Measurements from ENCODE around the gene SLC12A4. TPM values are rescaled to one million over a fixed set of nuclear protein-coding genes. Genes with fewer than 3 reads are reported as not detected.

The SLC12A4 gene
- polyA plus RNA-seq, 1 donor (not counting 4 experiments of a cell fraction or from before 2014, with no cell fraction given): 59.3 TPM

DNA sequence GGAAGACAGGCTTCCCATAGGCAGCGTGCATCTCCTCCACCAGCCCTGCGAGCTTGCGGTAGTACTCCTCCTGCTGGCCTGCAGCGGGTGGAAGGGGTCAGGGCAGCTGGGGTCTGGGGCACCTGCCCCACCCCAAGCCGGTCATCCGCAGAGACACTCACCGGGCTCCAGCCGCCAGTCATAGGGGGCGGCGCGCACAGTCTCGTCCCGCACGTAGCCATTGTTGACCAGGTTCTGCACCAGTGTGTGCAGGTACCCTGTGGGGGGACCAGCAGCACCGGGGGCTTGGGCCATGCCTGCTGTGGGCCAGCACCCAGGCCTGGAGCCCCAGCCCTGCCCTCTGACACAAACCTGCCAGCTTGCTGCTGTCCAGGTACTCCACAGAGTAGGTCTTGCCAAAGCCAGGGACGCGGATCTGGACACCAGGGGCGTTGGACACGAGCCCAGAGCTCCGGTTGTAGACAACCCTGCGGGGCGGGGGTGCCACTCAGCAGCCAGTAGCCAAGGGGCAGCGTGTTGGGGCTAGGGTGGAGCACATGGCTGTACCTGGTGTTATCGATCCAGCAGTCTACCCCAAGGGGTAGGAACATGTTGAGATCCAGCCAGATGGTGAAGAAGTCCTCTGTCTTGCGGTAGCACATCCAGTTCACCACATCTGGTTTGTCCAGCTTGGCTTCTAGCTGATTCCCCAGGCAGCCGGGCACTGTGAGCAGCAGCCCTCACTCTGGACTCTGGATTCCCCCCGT lies 25.8 kb downstream of the SLC12A4 start:
- DNase-seq (ENCODE audit: low read depth, low spot score): no peak
- Histone ChIP-seq H3K4me2 (ENCODE audit: control insufficient read depth, extremely low read depth, insufficient read depth, low read depth, low read length) (no peak overlapping the region), H3K79me2 (ENCODE audit: control insufficient read depth, insufficient read depth, low read length) (peaks cover 5% of the 10 kb centered on the region), H3K27ac (ENCODE audit: control insufficient read depth, insufficient read depth, low read length) (no peak overlapping the region), H4K20me1 (ENCODE audit: control insufficient read depth, extremely low read depth, insufficient read depth, low read length) (peaks cover 3% of the 10 kb centered on the region), H3K4me3 (ENCODE audit: control insufficient read depth in 2 of 3, extremely low read depth in 1 of 3, insufficient read depth in 2 of 3, low read depth in 1 of 3, low read length in 3 of 3) (no peak overlapping the region), H3K27me3 (ENCODE audit: control insufficient read depth, extremely low read depth, insufficient read depth, low read length) (no peaks in the 10 kb centered on the region), H3K9me1 (ENCODE audit: control insufficient read depth, extremely low read depth, insufficient read depth, low read length) (peaks cover 3% of the 10 kb centered on the region), H2AFZ (ENCODE audit: control insufficient read depth, low read length) (no peak overlapping the region), H3K4me1 (ENCODE audit: control insufficient read depth, extremely low read depth, insufficient read depth, low read length) (no peaks in the 10 kb centered on the region), H3K36me3 (ENCODE audit: control insufficient read depth in 2 of 2, extremely low read depth in 1 of 2, insufficient read depth in 2 of 2, low read length in 2 of 2) (peaks cover 54 to 58% of the 10 kb centered on the region in 2 experiments), H3K9ac (ENCODE audit: control insufficient read depth, extremely low read depth, insufficient read depth, low read length) (no peak overlapping the region), H3K9me3 (ENCODE audit: control insufficient read depth, low read depth, low read length) (no peaks in the 10 kb centered on the region)
- dilution Hi-C loops (cut with MboI; ENCODE audit: extremely low pct_ligation_motif_present, low sequenced_read_pairs): no loop called here
- TF ChIP-seq, protein P1, sequence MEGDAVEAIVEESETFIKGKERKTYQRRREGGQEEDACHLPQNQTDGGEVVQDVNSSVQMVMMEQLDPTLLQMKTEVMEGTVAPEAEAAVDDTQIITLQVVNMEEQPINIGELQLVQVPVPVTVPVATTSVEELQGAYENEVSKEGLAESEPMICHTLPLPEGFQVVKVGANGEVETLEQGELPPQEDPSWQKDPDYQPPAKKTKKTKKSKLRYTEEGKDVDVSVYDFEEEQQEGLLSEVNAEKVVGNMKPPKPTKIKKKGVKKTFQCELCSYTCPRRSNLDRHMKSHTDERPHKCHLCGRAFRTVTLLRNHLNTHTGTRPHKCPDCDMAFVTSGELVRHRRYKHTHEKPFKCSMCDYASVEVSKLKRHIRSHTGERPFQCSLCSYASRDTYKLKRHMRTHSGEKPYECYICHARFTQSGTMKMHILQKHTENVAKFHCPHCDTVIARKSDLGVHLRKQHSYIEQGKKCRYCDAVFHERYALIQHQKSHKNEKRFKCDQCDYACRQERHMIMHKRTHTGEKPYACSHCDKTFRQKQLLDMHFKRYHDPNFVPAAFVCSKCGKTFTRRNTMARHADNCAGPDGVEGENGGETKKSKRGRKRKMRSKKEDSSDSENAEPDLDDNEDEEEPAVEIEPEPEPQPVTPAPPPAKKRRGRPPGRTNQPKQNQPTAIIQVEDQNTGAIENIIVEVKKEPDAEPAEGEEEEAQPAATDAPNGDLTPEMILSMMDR (optimal IDR thresholded peaks at IDR 0.05 in 1 of 3, IDR thresholded peaks at IDR 0.05 in 1 of 3, conservative IDR thresholded peaks at IDR 0.05 in 1 of 3; ENCODE audit: extremely low read depth in 1 of 3, insufficient read depth in 2 of 3, low read length in 3 of 3): no peak
- no peak for TF ChIP-seq EZH2 (IDR thresholded peaks at IDR 0.05; ENCODE audit: low read length)
- no peak for FAIRE-seq

DNA sequence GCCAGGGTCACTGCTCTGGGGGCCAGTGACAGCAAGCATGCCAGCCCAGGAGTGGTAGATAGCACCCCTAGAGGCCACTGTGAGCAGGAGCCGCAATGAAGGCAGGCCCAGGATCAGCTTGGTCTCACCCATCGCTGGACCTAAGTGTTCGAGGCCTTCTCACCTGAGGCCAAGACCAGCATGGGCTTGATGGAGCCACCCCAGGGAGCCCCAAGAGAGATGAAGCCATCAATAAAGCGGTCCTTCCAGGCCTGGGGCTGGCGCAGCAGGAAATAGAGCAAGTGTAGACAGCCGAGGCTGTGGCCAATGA lies 26.3 kb downstream of the SLC12A4 start:
- Histone ChIP-seq H3K27me3 (ENCODE audit: control insufficient read depth, extremely low read depth, insufficient read depth, low read length) (no peaks in the 10 kb centered on the region), H3K9me1 (ENCODE audit: control insufficient read depth, extremely low read depth, insufficient read depth, low read length) (peaks cover 3% of the 10 kb centered on the region), H4K20me1 (ENCODE audit: control insufficient read depth, extremely low read depth, insufficient read depth, low read length) (peaks cover 3% of the 10 kb centered on the region), H3K4me1 (ENCODE audit: control insufficient read depth, extremely low read depth, insufficient read depth, low read length) (peaks cover 3% of the 10 kb centered on the region), H3K4me3 (ENCODE audit: control insufficient read depth in 2 of 3, extremely low read depth in 1 of 3, insufficient read depth in 2 of 3, low read depth in 1 of 3, low read length in 3 of 3) (no peak overlapping the region), H3K9me3 (ENCODE audit: control insufficient read depth, low read depth, low read length) (no peaks in the 10 kb centered on the region), H3K79me2 (ENCODE audit: control insufficient read depth, insufficient read depth, low read length) (peaks cover 5% of the 10 kb centered on the region), H3K36me3 (ENCODE audit: control insufficient read depth in 2 of 2, extremely low read depth in 1 of 2, insufficient read depth in 2 of 2, low read length in 2 of 2) (peaks cover 49 to 53% of the 10 kb centered on the region in 2 experiments), H3K9ac (ENCODE audit: control insufficient read depth, extremely low read depth, insufficient read depth, low read length) (no peak overlapping the region), H2AFZ (ENCODE audit: control insufficient read depth, low read length) (no peak overlapping the region), H3K4me2 (ENCODE audit: control insufficient read depth, extremely low read depth, insufficient read depth, low read depth, low read length) (no peak overlapping the region), H3K27ac (ENCODE audit: control insufficient read depth, insufficient read depth, low read length) (no peak overlapping the region)
- FAIRE-seq: no peak
- dilution Hi-C loops (cut with MboI; ENCODE audit: extremely low pct_ligation_motif_present, low sequenced_read_pairs): no loop called here
- no peak for TF ChIP-seq EZH2 (IDR thresholded peaks at IDR 0.05; ENCODE audit: low read length)
- TF ChIP-seq, protein P1 (optimal IDR thresholded peaks at IDR 0.05 in 1 of 3, IDR thresholded peaks at IDR 0.05 in 1 of 3, conservative IDR thresholded peaks at IDR 0.05 in 1 of 3; ENCODE audit: extremely low read depth in 1 of 3, insufficient read depth in 2 of 3, low read length in 3 of 3): peak; percentile 76 to 82 (median 81)
- no peak for DNase-seq (ENCODE audit: low read depth, low spot score)

Measured in keratinocyte (primary cell).